Spleen (tissue), 7 donors: Measurements from ENCODE around the gene TBC1D8B.

Experiments used
- POLR2A ChIP-seq, 3 donors: fragments of 450-650 bp; IDR thresholded peaks; one replicate each; pipeline ENCODE4 v1.5.1; 2017; ENCODE audit warnings: antibody characterized with exemption in 3 of 3, mild to moderate bottlenecking in 1 of 3
- POLR2AphosphoS5 ChIP-seq, 3 donors: sonication (generic); formaldehyde crosslinking; IDR thresholded peaks; one replicate each; pipeline ENCODE4 v1.5.1; 2017; ENCODE audit warnings: antibody characterized with exemption in 3 of 3
- TF ChIP-seq, protein P1 (sequence below), 11 experiments: fragments of 200-600 bp in 7 of 11; fragments of 450-650 bp in 4 of 11; sonication (generic) in 4 of 11; IDR thresholded peaks in 8 of 11; conservative IDR thresholded peaks in 3 of 11; 1 replicate in 7 of 11; 2 replicates in 4 of 11; pipeline versions ENCODE4 v1.4.0 to v1.8.0; 2016 to 2021; ENCODE audit warnings: antibody characterized with exemption in 11 of 11, inconsistent platforms in 4 of 11, mild to moderate bottlenecking in 1 of 11
- donor health status: DM: no; HTN: no; CAD: no; lungs with moderate emphysema.
- donor health status: DM: no; HTN: no; CAD: no.
- donor health status: DM: no; HTN: no; CAD: no.

DNA sequence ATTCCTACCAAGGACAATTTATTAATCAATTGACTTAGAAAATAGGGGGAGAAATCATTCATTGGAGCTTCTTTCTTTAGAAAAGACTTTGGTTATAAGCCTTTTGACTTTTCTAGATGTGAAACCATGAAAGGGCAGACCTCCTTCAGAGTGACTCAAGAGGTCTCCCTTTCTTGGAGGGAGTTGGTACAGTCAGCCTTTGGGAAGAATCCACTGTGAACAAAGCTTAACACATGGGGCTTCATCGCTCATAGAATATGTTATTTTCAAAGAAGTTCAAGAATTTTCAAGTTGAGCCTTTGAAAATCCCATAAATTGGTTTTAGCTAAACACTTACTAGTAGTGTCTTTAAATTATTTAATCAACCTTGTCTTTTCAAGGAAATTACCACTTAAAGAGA is 72.7 kb downstream of the TBC1D8B start:
- TF ChIP-seq, protein P1, sequence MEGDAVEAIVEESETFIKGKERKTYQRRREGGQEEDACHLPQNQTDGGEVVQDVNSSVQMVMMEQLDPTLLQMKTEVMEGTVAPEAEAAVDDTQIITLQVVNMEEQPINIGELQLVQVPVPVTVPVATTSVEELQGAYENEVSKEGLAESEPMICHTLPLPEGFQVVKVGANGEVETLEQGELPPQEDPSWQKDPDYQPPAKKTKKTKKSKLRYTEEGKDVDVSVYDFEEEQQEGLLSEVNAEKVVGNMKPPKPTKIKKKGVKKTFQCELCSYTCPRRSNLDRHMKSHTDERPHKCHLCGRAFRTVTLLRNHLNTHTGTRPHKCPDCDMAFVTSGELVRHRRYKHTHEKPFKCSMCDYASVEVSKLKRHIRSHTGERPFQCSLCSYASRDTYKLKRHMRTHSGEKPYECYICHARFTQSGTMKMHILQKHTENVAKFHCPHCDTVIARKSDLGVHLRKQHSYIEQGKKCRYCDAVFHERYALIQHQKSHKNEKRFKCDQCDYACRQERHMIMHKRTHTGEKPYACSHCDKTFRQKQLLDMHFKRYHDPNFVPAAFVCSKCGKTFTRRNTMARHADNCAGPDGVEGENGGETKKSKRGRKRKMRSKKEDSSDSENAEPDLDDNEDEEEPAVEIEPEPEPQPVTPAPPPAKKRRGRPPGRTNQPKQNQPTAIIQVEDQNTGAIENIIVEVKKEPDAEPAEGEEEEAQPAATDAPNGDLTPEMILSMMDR (IDR thresholded peaks at IDR 0.05 in 8 of 11, conservative IDR thresholded peaks at IDR 0.05 in 3 of 11): no peak
- TF ChIP-seq POLR2A (IDR thresholded peaks at IDR 0.05) (no peak), POLR2AphosphoS5 (IDR thresholded peaks at IDR 0.05) (no peak)
